GM18868 (cell line): ENCODE results near the gene AASDH.
A peak's percentile ranks its signal among the peaks of the same experiment; 100 is the strongest.

Experiments
- ATAC-seq: cut with Tn5 transposase; IDR thresholded peaks from one replicate; pipeline ENCODE4 v1.9.1; 2021; ENCODE audit warnings: mild to moderate bottlenecking, moderate library complexity; ENCODE audit not compliant: unreplicated experiment

AASDH gene, protein sequence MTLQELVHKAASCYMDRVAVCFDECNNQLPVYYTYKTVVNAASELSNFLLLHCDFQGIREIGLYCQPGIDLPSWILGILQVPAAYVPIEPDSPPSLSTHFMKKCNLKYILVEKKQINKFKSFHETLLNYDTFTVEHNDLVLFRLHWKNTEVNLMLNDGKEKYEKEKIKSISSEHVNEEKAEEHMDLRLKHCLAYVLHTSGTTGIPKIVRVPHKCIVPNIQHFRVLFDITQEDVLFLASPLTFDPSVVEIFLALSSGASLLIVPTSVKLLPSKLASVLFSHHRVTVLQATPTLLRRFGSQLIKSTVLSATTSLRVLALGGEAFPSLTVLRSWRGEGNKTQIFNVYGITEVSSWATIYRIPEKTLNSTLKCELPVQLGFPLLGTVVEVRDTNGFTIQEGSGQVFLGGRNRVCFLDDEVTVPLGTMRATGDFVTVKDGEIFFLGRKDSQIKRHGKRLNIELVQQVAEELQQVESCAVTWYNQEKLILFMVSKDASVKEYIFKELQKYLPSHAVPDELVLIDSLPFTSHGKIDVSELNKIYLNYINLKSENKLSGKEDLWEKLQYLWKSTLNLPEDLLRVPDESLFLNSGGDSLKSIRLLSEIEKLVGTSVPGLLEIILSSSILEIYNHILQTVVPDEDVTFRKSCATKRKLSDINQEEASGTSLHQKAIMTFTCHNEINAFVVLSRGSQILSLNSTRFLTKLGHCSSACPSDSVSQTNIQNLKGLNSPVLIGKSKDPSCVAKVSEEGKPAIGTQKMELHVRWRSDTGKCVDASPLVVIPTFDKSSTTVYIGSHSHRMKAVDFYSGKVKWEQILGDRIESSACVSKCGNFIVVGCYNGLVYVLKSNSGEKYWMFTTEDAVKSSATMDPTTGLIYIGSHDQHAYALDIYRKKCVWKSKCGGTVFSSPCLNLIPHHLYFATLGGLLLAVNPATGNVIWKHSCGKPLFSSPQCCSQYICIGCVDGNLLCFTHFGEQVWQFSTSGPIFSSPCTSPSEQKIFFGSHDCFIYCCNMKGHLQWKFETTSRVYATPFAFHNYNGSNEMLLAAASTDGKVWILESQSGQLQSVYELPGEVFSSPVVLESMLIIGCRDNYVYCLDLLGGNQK

DNA sequence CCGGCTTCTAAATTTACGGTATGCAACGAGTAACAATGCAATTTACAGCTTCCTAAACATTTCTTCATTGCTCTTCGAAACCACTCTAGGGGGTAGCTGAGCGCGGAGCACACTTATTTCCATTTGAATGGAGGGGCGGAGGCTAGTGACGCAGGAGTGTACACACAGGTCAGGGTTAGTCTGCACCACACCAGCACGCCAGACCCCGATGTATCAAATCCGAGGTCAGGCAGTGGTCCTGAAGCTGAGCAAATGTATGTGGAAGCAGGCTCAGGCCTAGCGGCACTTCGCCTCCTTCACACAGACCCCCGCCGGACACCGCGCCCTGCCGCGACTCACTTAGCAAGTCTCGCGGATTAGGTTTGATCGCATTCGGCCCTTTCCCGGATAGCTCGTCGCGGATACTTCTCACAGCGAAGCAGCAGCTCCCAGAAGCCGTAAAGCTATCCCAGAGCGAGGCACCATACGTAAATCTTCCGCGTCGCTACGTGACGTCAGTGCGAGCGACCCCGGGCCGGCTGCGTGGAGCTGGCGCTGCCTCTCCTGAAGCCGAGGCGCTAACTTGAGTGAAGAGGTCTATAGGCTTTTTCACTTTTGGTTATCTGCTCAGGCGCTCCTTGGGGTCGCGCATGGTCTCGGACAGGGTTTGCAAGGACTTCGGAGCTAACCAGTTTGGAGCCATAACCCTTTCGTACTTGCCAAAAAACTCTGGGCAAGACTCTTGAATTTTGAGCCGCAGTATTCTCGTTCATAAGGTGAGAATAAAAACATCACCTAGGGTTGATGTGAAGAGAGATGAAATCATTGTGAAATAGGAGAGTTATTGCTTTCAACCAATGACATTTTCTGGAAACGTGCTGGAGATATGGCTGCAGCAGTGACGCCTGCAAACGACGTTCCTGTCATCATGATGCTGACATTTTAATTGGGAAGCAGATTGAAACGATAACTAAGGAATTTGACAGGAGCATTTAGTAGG is at the start of gene AASDH:
Gene AASDH (minus strand): TSS at position 469 of the 979 bp plus-strand sequence. CDS start 3,192 bp downstream, outside the sequence.
- peak; percentile 92 for ATAC-seq

DNA sequence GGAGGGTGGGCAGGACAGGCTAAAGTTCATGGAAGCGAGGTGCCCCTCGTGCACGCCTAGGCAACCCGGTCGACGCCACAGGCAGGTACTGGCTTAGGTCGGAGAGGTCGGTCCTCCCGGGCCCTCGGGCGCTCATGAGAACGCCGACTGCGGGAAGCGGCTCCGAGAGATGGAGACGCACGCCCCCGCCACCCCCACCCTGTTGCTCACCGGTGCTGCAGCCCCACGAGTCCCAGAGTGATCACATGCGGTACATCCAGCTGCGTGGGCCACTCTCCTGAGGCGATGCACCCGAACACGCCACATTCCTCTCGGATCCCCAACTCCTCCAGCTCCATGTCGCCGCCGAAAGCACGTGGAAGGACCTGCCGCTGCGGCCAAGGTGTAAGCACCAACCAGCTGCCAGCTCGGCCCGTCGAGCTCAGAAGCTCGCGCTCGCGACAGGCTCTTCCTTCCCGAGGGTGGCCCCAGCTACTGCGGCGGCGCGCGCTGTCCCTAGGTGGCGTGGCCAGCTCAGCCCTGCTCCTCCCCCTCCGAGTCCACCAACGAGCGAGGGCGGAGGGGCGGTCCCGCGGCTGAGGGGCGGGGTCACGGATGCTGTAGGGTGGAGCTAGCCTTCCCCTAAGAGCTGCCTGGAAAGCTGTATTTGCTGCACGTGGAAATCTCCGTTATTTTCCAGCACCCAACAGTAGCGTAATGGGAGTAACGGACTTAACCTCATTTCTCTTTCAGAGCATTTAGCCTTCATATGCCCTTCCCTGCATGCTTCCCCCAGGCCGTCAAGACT is 48.0 kb upstream of the AASDH start, which contains the start of gene PPAT:
Gene PPAT (minus strand): TSS at position 476 of the 787 bp plus-strand sequence. CDS start 138 bp downstream, at position 338.
- peak; percentile 77 for ATAC-seq

DNA sequence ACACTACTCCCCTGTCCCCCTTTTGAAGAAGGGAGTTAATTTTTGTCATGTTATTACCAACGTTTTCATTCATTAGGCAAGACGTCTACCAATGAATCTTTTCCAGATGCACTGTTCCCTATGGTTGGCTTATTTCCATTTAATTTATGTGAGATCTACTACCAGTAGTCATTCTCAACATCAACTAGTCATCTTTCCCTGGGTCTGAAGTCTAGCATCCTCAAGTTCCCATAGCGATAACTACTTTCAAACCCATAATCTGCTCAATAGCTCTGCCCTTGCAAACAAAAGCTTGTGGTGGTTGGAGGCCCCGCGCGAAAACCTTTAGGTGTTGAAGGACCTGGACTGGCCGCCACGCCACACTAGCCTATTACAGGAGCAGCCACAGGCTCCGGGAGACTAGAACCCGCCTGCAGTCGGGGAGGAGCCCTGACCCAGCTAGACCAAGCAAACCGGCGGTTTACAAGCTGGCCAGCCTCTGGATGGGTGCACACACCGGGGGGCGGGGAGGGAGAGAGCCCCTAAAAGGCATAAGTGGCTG is 47.4 kb upstream of the AASDH start:
- ATAC-seq = peak; percentile 7

DNA sequence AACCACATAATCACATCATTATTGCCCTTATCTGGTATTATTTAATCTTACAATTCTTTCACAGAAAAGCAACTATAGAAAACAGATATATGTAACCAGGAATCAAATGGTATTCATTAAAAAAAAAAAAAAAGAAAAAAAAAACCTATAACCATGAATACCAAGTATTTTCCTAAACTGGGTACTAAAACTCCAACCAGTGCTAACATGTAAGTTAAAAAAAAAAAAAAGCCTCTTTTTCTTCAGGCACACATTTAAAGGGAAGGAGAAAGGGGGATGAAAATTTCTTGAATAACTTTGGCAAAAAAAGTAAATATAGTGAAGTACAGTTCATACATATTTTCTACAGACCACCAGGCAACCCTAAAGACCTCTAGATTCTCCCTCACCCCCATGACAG is 46.0 kb upstream of the AASDH start:
- no peak for ATAC-seq

DNA sequence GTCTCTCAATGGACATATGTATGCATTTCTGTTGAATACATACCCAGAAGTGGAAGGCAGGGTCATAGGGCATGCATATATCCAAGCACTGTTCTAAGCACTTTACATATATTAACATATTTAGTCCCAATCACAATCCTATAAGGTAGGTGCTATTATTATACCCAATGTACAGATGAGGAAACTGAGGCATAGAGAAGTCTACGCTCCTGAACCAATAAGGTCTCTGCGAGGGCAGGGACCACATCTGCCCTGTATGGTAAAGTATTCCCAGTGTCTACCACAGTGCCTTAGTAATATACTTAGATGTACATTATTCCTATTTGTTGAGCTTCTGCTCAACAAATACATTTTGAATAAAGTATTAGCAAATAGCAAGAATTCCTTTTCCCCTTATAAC is 42.9 kb upstream of the AASDH start:
- ATAC-seq = no peak

DNA sequence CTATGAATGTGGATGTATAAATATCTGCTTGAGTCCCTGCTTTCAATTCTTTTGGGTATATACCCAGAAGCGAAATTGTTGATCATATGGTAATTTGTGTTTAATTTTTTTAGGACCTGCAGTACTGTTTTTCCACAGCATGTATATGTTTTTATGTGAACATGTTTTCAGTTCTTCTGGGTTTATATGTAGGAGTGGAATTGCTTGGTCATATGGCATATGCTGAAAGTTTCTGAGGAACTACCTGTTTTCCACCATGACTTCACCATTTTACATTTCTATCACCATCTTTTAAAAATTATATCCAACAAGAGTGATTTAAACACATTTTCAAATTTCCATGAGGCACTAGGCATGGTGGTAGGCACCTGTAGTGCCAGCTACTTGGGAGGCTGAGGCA is 39.9 kb upstream of the AASDH start:
- ATAC-seq = no peak

DNA sequence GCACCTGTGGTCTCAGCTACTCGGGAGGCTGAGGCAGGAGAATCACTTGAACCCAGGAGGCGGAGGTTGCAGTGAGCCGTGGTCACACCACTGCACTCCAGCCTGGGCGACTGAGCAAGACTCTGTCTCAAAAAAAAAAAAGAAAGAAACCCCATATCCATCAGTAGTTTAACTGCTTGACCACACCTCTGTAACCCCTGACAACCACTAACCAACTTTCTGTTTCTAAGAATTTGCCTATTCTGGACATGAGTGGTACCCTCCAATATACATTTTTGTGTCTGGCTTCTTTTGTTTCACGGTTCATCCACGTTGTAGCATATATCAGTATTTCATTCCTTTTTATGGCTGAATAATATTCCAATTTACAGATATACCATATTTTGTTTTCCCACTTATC is 39.0 kb upstream of the AASDH start:
- ATAC-seq = peak; percentile 70

DNA sequence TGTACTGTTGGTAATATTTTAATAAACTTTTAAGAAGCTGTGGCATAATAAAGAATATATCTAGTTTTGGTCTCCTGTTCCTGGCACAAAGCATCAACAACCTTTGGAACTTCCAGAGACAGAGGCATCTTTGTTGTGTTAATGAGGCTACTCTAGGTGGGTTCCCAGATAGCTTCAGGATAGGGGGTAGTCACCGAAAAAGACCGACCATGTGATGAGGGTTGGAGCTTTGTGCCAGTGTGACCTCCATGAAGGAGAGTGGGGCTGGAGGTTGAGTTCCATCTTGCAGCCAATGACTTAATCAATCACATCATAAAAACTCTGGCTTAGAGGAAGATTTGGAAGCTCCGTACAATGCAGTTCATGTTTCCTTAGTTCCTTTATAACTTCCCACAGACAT is 38.2 kb upstream of the AASDH start:
- no peak for ATAC-seq

DNA sequence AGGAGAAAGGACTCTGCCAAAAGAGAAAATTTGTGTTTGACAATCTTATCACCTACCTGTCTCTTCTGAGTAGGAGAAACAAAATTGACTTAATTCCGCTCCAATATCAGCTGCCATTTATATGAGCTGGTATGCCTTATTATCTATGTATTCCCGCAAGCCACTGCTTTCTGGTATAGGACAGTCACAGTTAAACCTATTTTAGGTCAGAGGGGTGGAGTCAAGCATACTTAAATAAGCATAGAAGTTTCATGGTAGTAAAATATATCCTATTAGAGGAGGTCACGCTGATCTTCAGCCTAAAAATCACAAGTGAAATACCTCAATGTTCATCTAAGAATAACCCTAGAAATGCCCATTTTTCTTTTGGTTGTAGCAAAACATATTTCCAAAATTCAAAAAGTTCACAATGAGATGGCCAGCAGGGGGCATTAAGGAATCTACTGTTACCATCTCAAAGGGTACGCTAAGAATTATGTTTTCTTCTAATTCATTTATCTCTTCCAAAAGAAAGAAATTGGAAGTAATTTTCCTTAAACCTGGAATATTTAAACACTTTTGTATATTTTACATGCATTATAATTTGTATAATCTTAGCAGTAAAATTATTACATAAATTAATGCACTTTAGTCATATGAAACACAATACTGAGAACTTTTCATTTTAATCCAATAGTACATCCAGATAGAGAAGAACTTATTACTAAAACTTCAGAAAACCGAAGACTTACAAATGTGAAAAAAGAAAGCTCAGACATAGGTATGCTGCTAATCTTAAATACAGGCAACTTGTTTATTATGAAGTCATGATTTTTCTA is 37.6 kb upstream of the AASDH start:
- no peak for ATAC-seq

DNA sequence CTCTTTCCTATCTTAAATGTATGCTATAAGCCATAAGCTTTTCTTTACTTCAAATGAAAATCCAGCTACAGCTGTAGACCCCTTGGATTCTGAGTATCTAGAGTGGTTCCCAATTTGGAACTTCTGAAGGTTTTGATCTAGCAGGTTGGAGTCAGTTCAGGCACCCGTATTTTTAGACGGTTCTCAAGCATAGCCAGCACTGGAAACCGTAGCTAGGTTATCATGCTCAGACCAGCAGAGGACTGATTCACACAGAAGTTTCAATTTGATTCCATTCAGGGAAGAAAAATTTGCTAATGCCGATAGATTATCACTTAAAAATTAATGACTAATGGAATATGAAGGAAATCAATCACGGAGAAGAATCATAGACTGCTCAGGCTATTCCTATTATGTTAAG is 36.9 kb upstream of the AASDH start:
- no peak for ATAC-seq

DNA sequence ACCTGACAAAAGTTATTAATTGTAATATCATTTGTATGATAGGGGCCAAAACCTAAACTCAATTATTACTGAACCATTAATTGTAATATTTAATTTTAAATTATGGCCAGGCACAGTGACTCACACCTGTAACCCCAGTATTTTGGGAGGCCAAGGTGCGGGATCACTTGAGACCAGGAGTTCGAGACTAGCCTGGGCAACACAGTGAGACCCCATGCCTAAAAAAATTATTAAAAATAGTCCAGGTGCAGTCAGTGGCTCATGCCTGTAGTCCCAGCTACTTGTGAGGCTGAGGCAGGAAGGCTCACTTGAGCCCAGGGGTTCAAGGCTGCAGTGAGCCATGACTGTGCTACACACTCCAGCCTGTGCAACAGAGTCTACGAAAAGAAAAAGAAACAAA is 30.1 kb upstream of the AASDH start:
- ATAC-seq = no peak

DNA sequence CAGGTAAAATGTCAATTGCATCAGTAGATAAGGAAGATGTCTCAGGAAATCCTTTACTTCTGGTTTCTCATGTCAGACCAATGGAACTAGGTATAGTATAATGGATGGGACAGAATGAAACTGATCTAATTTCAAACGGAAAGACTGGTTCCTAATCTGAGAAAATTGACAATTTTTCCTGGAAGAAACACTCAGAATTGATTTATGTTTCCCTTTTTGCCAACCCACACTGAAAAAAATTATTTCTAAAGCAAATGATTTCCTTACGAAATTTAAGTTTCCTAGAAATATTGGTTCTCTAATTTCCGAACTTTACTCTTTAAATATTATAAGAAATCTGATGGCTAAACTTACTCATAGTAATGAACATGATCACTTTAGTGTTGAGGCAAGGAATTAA is 29.1 kb upstream of the AASDH start:
- ATAC-seq = no peak

DNA sequence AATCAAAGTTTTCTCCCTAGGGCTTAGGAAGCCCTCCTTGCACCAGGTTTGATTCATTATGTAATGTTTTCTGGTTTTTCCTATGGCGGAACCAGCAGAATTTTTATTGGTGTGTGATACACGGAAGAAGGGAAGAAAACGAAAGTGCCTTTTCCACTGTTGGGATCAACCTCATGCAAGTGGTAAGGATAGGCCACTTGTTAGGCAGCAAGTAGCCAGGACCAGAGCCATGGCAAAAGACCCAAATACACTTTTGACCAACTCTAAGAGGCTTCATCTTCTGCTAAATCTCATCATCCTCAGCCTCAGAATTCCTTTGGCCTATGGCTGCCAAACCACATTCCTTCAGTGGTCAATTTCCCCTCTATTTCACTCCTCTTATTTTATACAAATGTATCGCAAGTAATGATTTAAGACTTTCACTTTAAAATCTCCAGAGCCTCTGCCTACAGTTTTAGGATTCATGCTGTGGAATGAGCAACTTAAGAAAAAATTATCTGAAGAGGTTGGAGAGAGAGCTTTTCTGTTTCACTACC is 26.9 kb upstream of the AASDH start:
- no peak for ATAC-seq

DNA sequence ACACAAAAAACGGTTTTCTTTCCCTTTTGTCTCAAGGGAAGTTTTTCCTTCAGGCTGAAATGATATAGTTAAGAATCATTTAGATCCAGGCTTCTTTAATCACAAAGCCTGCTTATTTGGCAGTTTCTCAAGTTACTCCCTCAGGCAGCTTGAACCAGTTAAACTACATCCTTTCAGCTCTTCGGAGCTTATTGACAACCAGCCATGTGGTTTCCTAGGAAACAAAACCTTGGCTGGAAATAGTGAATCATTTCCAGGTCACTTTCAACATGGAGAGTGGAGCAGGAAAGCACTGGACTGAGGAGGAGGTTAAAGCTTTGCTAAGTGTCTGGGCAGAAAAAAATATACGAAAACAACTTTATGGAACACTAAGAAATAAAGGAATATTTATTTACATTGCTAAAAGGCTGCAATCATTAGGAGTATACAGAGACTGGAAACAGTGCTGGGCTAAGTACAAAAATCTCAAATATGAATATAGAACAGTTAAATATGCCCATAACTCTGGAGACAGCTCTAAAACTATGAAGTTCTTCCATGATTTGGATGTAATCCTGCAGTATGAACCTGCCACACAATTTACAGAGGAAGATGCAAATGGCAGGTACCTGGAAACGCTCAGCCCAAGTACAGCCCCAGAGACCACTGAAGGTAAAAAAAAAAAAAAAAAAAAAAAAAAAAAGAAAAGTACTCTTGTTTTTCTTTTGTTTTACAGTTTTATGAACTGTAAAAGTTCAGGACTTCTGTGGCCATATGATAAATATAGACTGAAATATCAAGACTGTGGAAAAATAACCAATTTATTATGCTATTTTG is 23.2 kb upstream of the AASDH start:
- no peak for ATAC-seq

DNA sequence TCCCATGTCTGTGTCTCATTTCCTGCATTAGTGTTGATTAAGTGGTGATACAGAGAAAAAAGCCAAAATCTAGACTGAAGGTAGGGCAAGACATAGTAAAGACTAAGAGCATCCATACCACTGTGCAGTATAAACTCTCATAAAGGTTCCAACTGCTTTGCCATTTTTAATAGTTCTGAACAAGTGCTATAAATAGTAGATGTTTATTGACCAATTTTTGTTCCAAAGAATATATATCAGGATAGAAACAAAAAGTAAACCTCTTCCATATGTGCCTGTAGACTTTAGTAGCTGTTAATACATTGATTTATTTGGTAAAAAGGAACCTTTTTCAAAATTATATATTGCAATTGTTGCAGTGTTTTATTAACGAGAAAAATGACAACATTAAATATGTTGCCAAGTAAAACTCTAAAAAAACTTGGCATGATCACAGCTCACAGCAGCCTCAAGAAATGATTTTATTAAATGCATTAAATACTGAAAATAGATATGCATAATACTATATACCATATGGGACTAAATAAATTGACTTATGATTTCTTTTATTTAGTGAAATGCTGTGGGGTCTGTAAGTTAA is 22.3 kb upstream of the AASDH start:
- ATAC-seq = no peak

DNA sequence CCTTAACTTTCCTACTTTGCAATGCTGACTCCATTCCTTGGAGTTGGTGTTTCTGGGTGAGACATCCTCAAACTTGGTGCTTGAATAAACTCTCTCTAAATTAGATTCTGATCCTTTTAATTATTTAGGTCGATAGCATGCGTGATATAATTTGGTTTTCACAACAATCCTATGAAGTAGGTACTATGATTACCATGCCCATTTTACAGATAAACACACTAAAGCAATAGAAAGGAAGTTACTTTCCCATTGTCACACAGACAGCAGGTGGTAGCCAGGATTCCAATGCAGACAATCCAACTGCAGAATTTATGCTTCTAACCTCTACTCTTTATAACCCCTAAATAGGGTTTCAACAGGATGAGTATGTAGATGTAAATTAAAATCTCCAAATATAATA is 21.7 kb upstream of the AASDH start:
- ATAC-seq = no peak

DNA sequence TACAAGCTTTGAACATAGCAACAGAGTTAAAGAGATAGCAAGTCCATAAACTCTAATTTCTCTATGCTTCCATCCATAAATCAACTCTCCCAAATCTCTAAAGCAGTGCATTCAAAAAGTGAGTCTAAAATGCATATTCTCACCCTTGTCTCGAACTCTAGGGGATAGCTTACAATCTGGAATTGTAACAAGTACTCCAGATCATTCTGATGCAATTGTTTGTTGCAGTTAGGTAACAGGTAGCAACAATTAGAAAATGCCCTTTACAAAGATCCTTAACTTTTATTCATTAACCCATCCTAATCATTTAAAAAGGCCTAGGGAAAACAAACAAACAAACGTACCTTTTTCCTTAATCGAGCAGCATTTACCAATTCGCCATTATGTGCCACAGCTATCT is 18.9 kb upstream of the AASDH start:
- ATAC-seq = no peak
